ENCODE data around the gene IPCEF1. TPM values are rescaled to one million over a fixed set of nuclear protein-coding genes. Genes with fewer than 3 reads are reported as not detected.

The IPCEF1 gene
- polyA plus RNA-seq, 1 donor (not counting 4 experiments of a cell fraction or from before 2014, with no cell fraction given), result 0.21 TPM

- Histone ChIP-seq H3K4me2 (ENCODE audit: control insufficient read depth, extremely low read depth, insufficient read depth, low read depth, low read length) (no peak overlapping the region), H3K36me3 (ENCODE audit: control insufficient read depth in 2 of 2, extremely low read depth in 1 of 2, insufficient read depth in 2 of 2, low read length in 2 of 2) (no peaks in the 10 kb centered on the region), H3K9ac (ENCODE audit: control insufficient read depth, extremely low read depth, insufficient read depth, low read length) (no peak overlapping the region), H3K9me1 (ENCODE audit: control insufficient read depth, extremely low read depth, insufficient read depth, low read length) (no peaks in the 10 kb centered on the region), H3K9me3 (ENCODE audit: control insufficient read depth, low read depth, low read length) (no peaks in the 10 kb centered on the region), H2AFZ (ENCODE audit: control insufficient read depth, low read length) (no peak overlapping the region), H3K27ac (ENCODE audit: control insufficient read depth, insufficient read depth, low read length) (no peak overlapping the region), H3K4me3 (ENCODE audit: control insufficient read depth in 2 of 3, extremely low read depth in 1 of 3, insufficient read depth in 2 of 3, low read depth in 1 of 3, low read length in 3 of 3) (no peak overlapping the region), H3K27me3 (ENCODE audit: control insufficient read depth, extremely low read depth, insufficient read depth, low read length) (no peaks in the 10 kb centered on the region), H3K79me2 (ENCODE audit: control insufficient read depth, insufficient read depth, low read length) (no peaks in the 10 kb centered on the region), H4K20me1 (ENCODE audit: control insufficient read depth, extremely low read depth, insufficient read depth, low read length) (no peaks in the 10 kb centered on the region), H3K4me1 (ENCODE audit: control insufficient read depth, extremely low read depth, insufficient read depth, low read length) (no peaks in the 10 kb centered on the region)
- dilution Hi-C loops (cut with MboI; ENCODE audit: extremely low pct_ligation_motif_present, low sequenced_read_pairs), result no loop called here
- TF ChIP-seq EZH2 (IDR thresholded peaks at IDR 0.05; ENCODE audit: low read length), result no peak
- TF ChIP-seq CTCF (optimal IDR thresholded peaks at IDR 0.05 in 1 of 3, IDR thresholded peaks at IDR 0.05 in 1 of 3, conservative IDR thresholded peaks at IDR 0.05 in 1 of 3; ENCODE audit: extremely low read depth in 1 of 3, insufficient read depth in 2 of 3, low read length in 3 of 3), result no peak
- FAIRE-seq (no peak), DNase-seq (ENCODE audit: low read depth, low spot score) (no peak)
These were observed 137.4 kb downstream of the IPCEF1 start for GRCh38 chr6:154219250-154219649.

DNA sequence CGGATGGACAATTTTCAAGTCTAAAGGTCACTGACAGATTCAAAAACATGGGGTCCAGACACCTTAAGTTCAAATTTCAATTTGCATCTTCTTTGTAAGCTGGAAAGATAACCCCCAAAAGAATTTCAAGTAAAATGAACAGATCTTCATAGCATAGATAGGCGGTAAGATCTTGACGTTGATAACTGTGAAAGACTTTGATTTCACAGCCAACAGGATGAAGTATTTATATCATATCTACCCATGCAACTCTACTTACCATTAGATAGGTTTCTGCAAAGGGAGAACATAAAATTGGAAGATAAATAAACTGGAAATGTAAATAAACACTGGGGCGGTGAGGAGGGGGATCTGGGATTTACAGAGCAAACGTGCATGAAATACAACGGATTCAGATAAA is 137.8 kb downstream of the IPCEF1 start:
- Histone ChIP-seq H2AFZ (ENCODE audit: control insufficient read depth, low read length) (no peak overlapping the region), H3K36me3 (ENCODE audit: control insufficient read depth in 2 of 2, extremely low read depth in 1 of 2, insufficient read depth in 2 of 2, low read length in 2 of 2) (no peaks in the 10 kb centered on the region), H3K27ac (ENCODE audit: control insufficient read depth, insufficient read depth, low read length) (no peak overlapping the region), H3K9ac (ENCODE audit: control insufficient read depth, extremely low read depth, insufficient read depth, low read length) (no peak overlapping the region), H3K27me3 (ENCODE audit: control insufficient read depth, extremely low read depth, insufficient read depth, low read length) (no peaks in the 10 kb centered on the region), H3K79me2 (ENCODE audit: control insufficient read depth, insufficient read depth, low read length) (no peaks in the 10 kb centered on the region), H4K20me1 (ENCODE audit: control insufficient read depth, extremely low read depth, insufficient read depth, low read length) (no peaks in the 10 kb centered on the region), H3K4me1 (ENCODE audit: control insufficient read depth, extremely low read depth, insufficient read depth, low read length) (no peaks in the 10 kb centered on the region), H3K4me3 (ENCODE audit: control insufficient read depth in 2 of 3, extremely low read depth in 1 of 3, insufficient read depth in 2 of 3, low read depth in 1 of 3, low read length in 3 of 3) (no peak overlapping the region), H3K9me3 (ENCODE audit: control insufficient read depth, low read depth, low read length) (no peaks in the 10 kb centered on the region), H3K4me2 (ENCODE audit: control insufficient read depth, extremely low read depth, insufficient read depth, low read depth, low read length) (no peak overlapping the region), H3K9me1 (ENCODE audit: control insufficient read depth, extremely low read depth, insufficient read depth, low read length) (no peaks in the 10 kb centered on the region)
- dilution Hi-C loops (cut with MboI; ENCODE audit: extremely low pct_ligation_motif_present, low sequenced_read_pairs), result no loop called here
- TF ChIP-seq EZH2 (IDR thresholded peaks at IDR 0.05; ENCODE audit: low read length) (no peak), CTCF (optimal IDR thresholded peaks at IDR 0.05 in 1 of 3, IDR thresholded peaks at IDR 0.05 in 1 of 3, conservative IDR thresholded peaks at IDR 0.05 in 1 of 3; ENCODE audit: extremely low read depth in 1 of 3, insufficient read depth in 2 of 3, low read length in 3 of 3) (no peak)
- FAIRE-seq, result no peak
- DNase-seq (ENCODE audit: low read depth, low spot score), result no peak

Data from keratinocyte (primary cell).